GM06990 (cell line): Measurements from ENCODE around the gene SPON2.

ENCODE experiments used
- DNase-seq: peaks from one replicate; pipeline ENCODE4 v3.0.0-alpha.2; 2011; ENCODE audit not compliant: insufficient read length; ENCODE audit errors: extremely low read depth
- H3K27me3 ChIP-seq: replicated peaks from 2 replicates; pipeline ENCODE4 v1.6.0; 2011; ENCODE audit warnings: low read length; ENCODE audit not compliant: control insufficient read depth, insufficient read depth
- H3K36me3 ChIP-seq: 2 replicates; pipeline ENCODE4 v1.5.1; 2011; ENCODE audit warnings: low read length; ENCODE audit not compliant: control insufficient read depth, insufficient read depth
- H3K4me3 ChIP-seq: replicated peaks from 2 replicates; pipeline ENCODE4 v1.5.1; 2011; ENCODE audit warnings: low read depth, mild to moderate bottlenecking, control low read depth, low read length
- TF ChIP-seq, protein P1 (sequence below): IDR thresholded peaks from 2 replicates; pipeline ENCODE4 v1.5.1; 2011; ENCODE audit warnings: low read length, control low read depth, mild to moderate bottlenecking, inconsistent platforms; ENCODE audit not compliant: insufficient read depth, poor library complexity, severe bottlenecking

SPON2 gene

DNA sequence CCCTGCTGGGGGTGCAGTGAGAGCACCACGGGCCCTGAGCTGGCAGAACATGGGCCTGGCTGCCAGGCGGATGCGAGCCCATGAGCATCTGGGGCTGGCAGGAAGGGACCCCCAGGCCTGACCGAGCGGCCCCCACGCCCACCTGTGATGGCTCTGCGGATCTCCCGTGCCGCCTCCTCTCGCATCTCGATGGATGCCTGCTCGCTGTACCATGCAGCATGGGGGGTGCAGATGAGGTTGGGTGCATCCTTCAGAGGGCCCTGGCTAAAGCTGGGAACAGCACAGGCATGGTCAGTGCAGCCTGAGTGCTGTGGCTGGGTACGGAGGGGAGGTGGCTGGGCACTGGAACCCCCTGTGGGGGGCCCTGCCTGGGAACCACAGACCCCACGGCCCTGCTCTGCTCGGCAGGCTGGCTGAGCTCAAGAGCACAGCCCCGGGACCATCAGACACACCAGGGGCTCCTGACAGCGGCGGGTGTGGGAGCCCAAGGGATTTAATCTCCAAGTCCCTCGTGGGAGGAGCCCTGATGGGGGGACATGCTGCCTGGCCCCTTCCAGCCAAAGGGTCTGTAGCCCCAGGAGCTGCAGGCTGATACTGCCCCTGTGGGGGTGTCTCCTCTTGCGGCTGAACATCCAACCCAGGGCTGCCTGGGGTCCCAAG lies 41.1 kb upstream of the SPON2 start:
- Histone ChIP-seq H3K27me3 (no peaks in the 10 kb centered on the region), H3K4me3 (no peak overlapping the region), H3K36me3 (peaks cover 43% of the 10 kb centered on the region)
- TF ChIP-seq, protein P1, sequence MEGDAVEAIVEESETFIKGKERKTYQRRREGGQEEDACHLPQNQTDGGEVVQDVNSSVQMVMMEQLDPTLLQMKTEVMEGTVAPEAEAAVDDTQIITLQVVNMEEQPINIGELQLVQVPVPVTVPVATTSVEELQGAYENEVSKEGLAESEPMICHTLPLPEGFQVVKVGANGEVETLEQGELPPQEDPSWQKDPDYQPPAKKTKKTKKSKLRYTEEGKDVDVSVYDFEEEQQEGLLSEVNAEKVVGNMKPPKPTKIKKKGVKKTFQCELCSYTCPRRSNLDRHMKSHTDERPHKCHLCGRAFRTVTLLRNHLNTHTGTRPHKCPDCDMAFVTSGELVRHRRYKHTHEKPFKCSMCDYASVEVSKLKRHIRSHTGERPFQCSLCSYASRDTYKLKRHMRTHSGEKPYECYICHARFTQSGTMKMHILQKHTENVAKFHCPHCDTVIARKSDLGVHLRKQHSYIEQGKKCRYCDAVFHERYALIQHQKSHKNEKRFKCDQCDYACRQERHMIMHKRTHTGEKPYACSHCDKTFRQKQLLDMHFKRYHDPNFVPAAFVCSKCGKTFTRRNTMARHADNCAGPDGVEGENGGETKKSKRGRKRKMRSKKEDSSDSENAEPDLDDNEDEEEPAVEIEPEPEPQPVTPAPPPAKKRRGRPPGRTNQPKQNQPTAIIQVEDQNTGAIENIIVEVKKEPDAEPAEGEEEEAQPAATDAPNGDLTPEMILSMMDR: no peak
- no peak for DNase-seq

GRCh38 chr4:1212546-1213335 lies 40.4 kb upstream of the SPON2 start:
- peaks cover 43% of the 10 kb centered on the region for H3K36me3 ChIP-seq
- no peak for DNase-seq

GRCh38 chr4:1211891-1212545 lies 39.6 kb upstream of the SPON2 start:
- H3K27me3 ChIP-seq: no peaks in the 10 kb centered on the region
- H3K4me3 ChIP-seq: no peak overlapping the region
- TF ChIP-seq, protein P1: no peak
- peaks cover 40% of the 10 kb centered on the region for H3K36me3 ChIP-seq
- DNase-seq: no peak

More at GRCh38 chr4:1212546-1213335, 40.4 kb upstream of the SPON2 start:
- TF ChIP-seq, protein P1: no peak
- Histone ChIP-seq H3K4me3 (no peak overlapping the region), H3K27me3 (no peaks in the 10 kb centered on the region)

- Histone ChIP-seq H3K36me3 (peaks cover 40% of the 10 kb centered on the region), H3K4me3 (no peak overlapping the region), H3K27me3 (no peaks in the 10 kb centered on the region)
- no peak for DNase-seq
- TF ChIP-seq, protein P1: no peak
Observed at GRCh38 chr4:1211371-1211770, 39.0 kb upstream of the SPON2 start.

GRCh38 chr4:1210971-1211370 lies 38.6 kb upstream of the SPON2 start:
- Histone ChIP-seq H3K27me3 (no peaks in the 10 kb centered on the region), H3K4me3 (no peak overlapping the region), H3K36me3 (peaks cover 37% of the 10 kb centered on the region)
- DNase-seq: no peak
- TF ChIP-seq, protein P1: no peak
